AG04449 (cell line): ENCODE measurements around the gene BUD13.
A peak's percentile ranks its signal among the peaks of the same experiment; 100 is the strongest.

Source experiments
- CTCF ChIA-PET: fragments of 350-600 bp; formaldehyde crosslinking; extraction: SDS; loops from one replicate; lab custom pipeline; 2021; ENCODE audit warnings: antibody characterized with exemption; lab: Yijun Ruan, JAX
- POLR2A ChIA-PET: fragments of 400-600, 350-600 bp; formaldehyde crosslinking; extraction: SDS; loops from one replicate; lab custom pipeline; 2020; ENCODE audit warnings: antibody characterized with exemption, inconsistent platforms; lab: Yijun Ruan, JAX
- DNase-seq: peaks from one replicate; pipeline ENCODE4 v3.0.0-alpha.2; 2010; ENCODE audit warnings: low read depth, low spot score
- H3K4me3 ChIP-seq: 2 replicates; pipeline ENCODE4 v1.5.1; 2011; ENCODE audit warnings: low read depth, mild to moderate bottlenecking, control low read depth, low read length
- TF ChIP-seq, protein P1 (sequence below): IDR thresholded peaks from one replicate; pipeline ENCODE4 v1.5.1; 2011; ENCODE audit warnings: mild to moderate bottlenecking, moderate library complexity, low read length, control low read depth, inconsistent platforms; ENCODE audit not compliant: insufficient read depth; ENCODE audit errors: missing control alignments

Gene BUD13

GRCh38 chr11:116787786-116788486, 15.1 kb upstream of the BUD13 start, which contains the start of gene ZPR1:
Gene ZPR1, minus strand, starts transcription at chr11:116788023. Its CDS starts 33 bp downstream, at chr11:116787990.
- no peak for DNase-seq
- TF ChIP-seq, protein P1, sequence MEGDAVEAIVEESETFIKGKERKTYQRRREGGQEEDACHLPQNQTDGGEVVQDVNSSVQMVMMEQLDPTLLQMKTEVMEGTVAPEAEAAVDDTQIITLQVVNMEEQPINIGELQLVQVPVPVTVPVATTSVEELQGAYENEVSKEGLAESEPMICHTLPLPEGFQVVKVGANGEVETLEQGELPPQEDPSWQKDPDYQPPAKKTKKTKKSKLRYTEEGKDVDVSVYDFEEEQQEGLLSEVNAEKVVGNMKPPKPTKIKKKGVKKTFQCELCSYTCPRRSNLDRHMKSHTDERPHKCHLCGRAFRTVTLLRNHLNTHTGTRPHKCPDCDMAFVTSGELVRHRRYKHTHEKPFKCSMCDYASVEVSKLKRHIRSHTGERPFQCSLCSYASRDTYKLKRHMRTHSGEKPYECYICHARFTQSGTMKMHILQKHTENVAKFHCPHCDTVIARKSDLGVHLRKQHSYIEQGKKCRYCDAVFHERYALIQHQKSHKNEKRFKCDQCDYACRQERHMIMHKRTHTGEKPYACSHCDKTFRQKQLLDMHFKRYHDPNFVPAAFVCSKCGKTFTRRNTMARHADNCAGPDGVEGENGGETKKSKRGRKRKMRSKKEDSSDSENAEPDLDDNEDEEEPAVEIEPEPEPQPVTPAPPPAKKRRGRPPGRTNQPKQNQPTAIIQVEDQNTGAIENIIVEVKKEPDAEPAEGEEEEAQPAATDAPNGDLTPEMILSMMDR = no peak
- POLR2A ChIA-PET = interaction anchor here (1.1 to 1.6 kb wide), 4 partner anchors 11 to 310 kb away, joined by 3 to 8 read pairs (median 6); partner anchors contain the start of gene SIK3
- H3K4me3 ChIP-seq = peak within 1 kb of the TSS; percentile 77
- CTCF ChIA-PET = interaction anchor here (0.7 to 12.3 kb wide), 13 partner anchors 8 to 440 kb away, joined by 3 to 472 read pairs (median 4); partner anchors contain the start of genes APOA1, PCSK7 and SIK3

DNA sequence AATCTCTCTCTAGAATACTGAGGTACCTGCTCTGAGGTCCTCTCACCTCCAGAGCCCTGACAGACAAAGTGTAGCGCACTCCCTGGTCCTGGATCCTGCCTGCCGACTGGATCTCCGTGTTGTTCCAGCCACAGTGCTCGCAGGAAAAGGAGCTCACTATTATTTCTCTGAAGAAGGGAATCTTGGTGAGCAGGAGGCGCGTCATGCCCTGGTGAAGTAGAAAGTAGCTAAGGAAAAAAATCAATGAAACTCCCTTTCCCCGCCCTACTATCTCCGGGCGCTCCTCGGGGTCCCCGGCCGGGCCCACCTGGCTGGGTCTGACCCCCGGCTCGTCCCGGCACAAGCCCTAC, 14.6 kb upstream of the BUD13 start:
- CTCF ChIA-PET = interaction anchor here (0.7 to 12.3 kb wide), 12 partner anchors 9 to 441 kb away, joined by 3 to 472 read pairs (median 4); partner anchors contain the start of genes APOA1, PCSK7 and SIK3

DNA sequence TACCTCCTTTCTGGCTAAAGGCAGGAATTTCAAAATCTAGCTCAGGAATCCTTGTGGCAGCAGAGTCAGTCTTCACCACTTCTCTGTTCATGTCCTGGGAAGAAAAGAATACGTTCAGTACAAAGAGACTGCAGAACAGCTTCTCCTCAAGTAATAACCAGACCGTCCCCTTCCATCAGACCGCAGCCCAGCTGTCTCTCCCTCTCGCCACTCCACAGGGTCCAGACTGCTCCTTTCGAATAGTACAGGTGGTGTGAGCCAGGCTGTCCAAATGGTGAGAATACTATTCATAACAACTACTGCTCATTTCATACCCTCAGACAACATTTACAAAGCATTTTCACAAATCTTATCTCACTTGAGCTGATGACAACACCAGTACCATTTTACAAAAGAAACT, 14.2 kb upstream of the BUD13 start:
- DNase-seq = no peak
- ChIA-PET POLR2A (interaction anchor here (1.1 to 1.6 kb wide), 5 partner anchors 10 to 311 kb away, joined by 3 to 8 read pairs (median 6); partner anchors contain the start of gene SIK3), CTCF (interaction anchor here (1.4 to 12.3 kb wide), 8 partner anchors 9 to 441 kb away, joined by 4 to 472 read pairs (median 8); partner anchors contain the start of genes APOA1, PCSK7 and SIK3)
- H3K4me3 ChIP-seq = peak overlapping the region; percentile 77
- TF ChIP-seq, protein P1 = no peak

More for the DNA sequence above, 14.6 kb upstream of the BUD13 start:
- TF ChIP-seq, protein P1 = no peak
- DNase-seq = no peak
- peak overlapping the region; percentile 77 for H3K4me3 ChIP-seq
- POLR2A ChIA-PET = interaction anchor here (1.1 to 1.6 kb wide), 4 partner anchors 11 to 311 kb away, joined by 3 to 8 read pairs (median 6); partner anchors contain the start of gene SIK3

GRCh38 chr11:116786326-116786725, 13.5 kb upstream of the BUD13 start:
- peak overlapping the region; percentile 77 for H3K4me3 ChIP-seq
- ChIA-PET CTCF (interaction anchor here (1.4 to 12.3 kb wide), 8 partner anchors 9 to 442 kb away, joined by 4 to 472 read pairs (median 8); partner anchors contain the start of genes APOA1, PCSK7 and SIK3), POLR2A (interaction anchor here (1.1 kb wide), 1 partner anchor 68 kb away, joined by 3 read pairs; no protein-coding TSS in a partner anchor)
- no peak for DNase-seq
- TF ChIP-seq, protein P1 = no peak

- POLR2A ChIA-PET = no interaction called here
- no peak for DNase-seq
- TF ChIP-seq, protein P1 = no peak
- CTCF ChIA-PET = interaction anchor here (0.8 to 2.5 kb wide), 4 partner anchors 9 to 323 kb away, joined by 3 to 17 read pairs (median 9); partner anchors contain the start of gene APOA5
- H3K4me3 ChIP-seq = no peak overlapping the region
Observed at GRCh38 chr11:116782728-116783127, 9.9 kb upstream of the BUD13 start.
